MM.1S (cell line): ENCODE data around the gene MUSK.

Experiments used
- DNase-seq: peaks from one replicate; pipeline ENCODE4 v3.0.0-alpha.2; 2015
- H2AFZ ChIP-seq: fragments of 300-600 bp; sonication (generic); 2 replicates; pipeline ENCODE4 v1.6.0; 2016; ENCODE audit warnings: antibody characterized with exemption, low read length
- H3F3A ChIP-seq: fragments of 300-600 bp; sonication (generic); 2 replicates; pipeline ENCODE4 v1.6.1; 2016; ENCODE audit warnings: mild to moderate bottlenecking, antibody characterized with exemption, low read length, moderate library complexity, mixed read lengths; ENCODE audit not compliant: insufficient read depth
- H3K27ac ChIP-seq: fragments of 300-600 bp; sonication (generic); 2 replicates; pipeline ENCODE4 v1.5.1; 2016; ENCODE audit warnings: mild to moderate bottlenecking, low read length
- H3K27me3 ChIP-seq: fragments of 300-600 bp; sonication (generic); replicated peaks from 2 replicates; pipeline ENCODE4 v1.6.0; 2016; ENCODE audit warnings: low read length; ENCODE audit not compliant: insufficient read depth
- H3K36me3 ChIP-seq: fragments of 300-600 bp; sonication (generic); replicated peaks from 2 replicates; pipeline ENCODE4 v1.6.1; 2016; ENCODE audit warnings: mild to moderate bottlenecking, low read length, mixed read lengths; ENCODE audit not compliant: insufficient read depth
- H3K4me1 ChIP-seq: fragments of 300-600 bp; sonication (generic); 2 replicates; pipeline ENCODE4 v1.6.1; 2016; ENCODE audit warnings: low read length, mixed read lengths
- H3K4me2 ChIP-seq: fragments of 300-600 bp; sonication (generic); 2 replicates; pipeline ENCODE4 v1.6.0; 2016; ENCODE audit warnings: low read depth, low read length
- H3K4me3 ChIP-seq: fragments of 300-600 bp; sonication (generic); 2 replicates; pipeline ENCODE4 v1.5.1; 2016; ENCODE audit warnings: low read length, mixed read lengths
- H3K79me2 ChIP-seq: fragments of 300-600 bp; sonication (generic); 2 replicates; pipeline ENCODE4 v1.6.1; 2016; ENCODE audit warnings: mixed run types, low read length, mixed read lengths
- H3K9ac ChIP-seq: fragments of 300-600 bp; sonication (generic); 2 replicates; pipeline ENCODE4 v1.6.1; 2016; ENCODE audit warnings: low read length, mixed read lengths
- H3K9me2 ChIP-seq: fragments of 300-600 bp; sonication (generic); replicated peaks from 2 replicates; pipeline ENCODE4 v1.6.1; 2016; ENCODE audit warnings: mild to moderate bottlenecking, low read length, mixed read lengths; ENCODE audit not compliant: insufficient read depth
- H3K9me3 ChIP-seq: fragments of 300-600 bp; sonication (generic); replicated peaks from 2 replicates; pipeline ENCODE4 v1.6.1; 2016; ENCODE audit warnings: mild to moderate bottlenecking, low read length, mixed read lengths; ENCODE audit not compliant: insufficient read depth
- H4K20me1 ChIP-seq: fragments of 300-600 bp; sonication (generic); 2 replicates; pipeline ENCODE4 v1.6.1; 2016; ENCODE audit warnings: mild to moderate bottlenecking, low read length, moderate library complexity, mixed read lengths; ENCODE audit not compliant: insufficient read depth
- EZH2 ChIP-seq: fragments of 300-600 bp; sonication (generic); optimal IDR thresholded peaks from 2 replicates; pipeline ENCODE3; 2017; ENCODE audit warnings: low read depth, mild to moderate bottlenecking, antibody characterized with exemption, low read length, mixed read lengths
- EZH2phosphoT487 ChIP-seq: fragments of 300-600 bp; sonication (generic); IDR thresholded peaks from 2 replicates; pipeline ENCODE4 v1.6.1; 2018; ENCODE audit warnings: antibody characterized with exemption, low read length
- TF ChIP-seq, protein P1 (sequence below): fragments of 300-600 bp; sonication (generic); IDR thresholded peaks from 2 replicates; pipeline ENCODE4 v1.5.1; 2016; ENCODE audit warnings: antibody characterized with exemption, low read length, mixed read lengths

MUSK gene

DNA sequence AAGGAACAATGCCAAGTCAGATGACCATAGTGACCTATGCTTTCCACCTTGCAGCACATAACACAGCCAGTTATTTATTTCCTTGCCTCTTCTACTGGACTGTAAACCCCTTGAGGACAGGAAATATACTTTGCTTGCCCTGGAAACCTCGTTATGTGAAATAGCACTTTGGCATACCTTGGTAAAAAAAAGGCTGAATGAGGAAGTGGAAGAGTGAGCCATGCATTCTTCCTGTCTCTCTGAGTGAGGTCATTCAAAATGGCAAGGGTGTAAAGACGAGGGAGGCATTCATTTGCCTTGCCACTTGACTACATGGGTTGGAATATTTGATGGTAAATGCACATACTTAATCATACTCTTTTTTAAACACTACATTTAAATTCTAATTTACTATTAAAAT is 46.2 kb upstream of the MUSK start:
- H3K9me2 ChIP-seq: no peaks in the 10 kb centered on the region
- no peak overlapping the region for H3K9ac ChIP-seq
- H3K4me3 ChIP-seq: no peak overlapping the region
- H3K27me3 ChIP-seq: no peaks in the 10 kb centered on the region
- no peak overlapping the region for H3K4me2 ChIP-seq
- H4K20me1 ChIP-seq: no peaks in the 10 kb centered on the region
- TF ChIP-seq EZH2phosphoT487: no peak
- TF ChIP-seq, protein P1, sequence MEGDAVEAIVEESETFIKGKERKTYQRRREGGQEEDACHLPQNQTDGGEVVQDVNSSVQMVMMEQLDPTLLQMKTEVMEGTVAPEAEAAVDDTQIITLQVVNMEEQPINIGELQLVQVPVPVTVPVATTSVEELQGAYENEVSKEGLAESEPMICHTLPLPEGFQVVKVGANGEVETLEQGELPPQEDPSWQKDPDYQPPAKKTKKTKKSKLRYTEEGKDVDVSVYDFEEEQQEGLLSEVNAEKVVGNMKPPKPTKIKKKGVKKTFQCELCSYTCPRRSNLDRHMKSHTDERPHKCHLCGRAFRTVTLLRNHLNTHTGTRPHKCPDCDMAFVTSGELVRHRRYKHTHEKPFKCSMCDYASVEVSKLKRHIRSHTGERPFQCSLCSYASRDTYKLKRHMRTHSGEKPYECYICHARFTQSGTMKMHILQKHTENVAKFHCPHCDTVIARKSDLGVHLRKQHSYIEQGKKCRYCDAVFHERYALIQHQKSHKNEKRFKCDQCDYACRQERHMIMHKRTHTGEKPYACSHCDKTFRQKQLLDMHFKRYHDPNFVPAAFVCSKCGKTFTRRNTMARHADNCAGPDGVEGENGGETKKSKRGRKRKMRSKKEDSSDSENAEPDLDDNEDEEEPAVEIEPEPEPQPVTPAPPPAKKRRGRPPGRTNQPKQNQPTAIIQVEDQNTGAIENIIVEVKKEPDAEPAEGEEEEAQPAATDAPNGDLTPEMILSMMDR: no peak
- no peak for TF ChIP-seq EZH2
- no peaks in the 10 kb centered on the region for H3K9me3 ChIP-seq
- no peaks in the 10 kb centered on the region for H3K4me1 ChIP-seq
- no peaks in the 10 kb centered on the region for H3K79me2 ChIP-seq
- no peaks in the 10 kb centered on the region for H3F3A ChIP-seq
- DNase-seq: no peak
- H3K36me3 ChIP-seq: no peaks in the 10 kb centered on the region
- no peak overlapping the region for H3K27ac ChIP-seq
- no peak overlapping the region for H2AFZ ChIP-seq

DNA sequence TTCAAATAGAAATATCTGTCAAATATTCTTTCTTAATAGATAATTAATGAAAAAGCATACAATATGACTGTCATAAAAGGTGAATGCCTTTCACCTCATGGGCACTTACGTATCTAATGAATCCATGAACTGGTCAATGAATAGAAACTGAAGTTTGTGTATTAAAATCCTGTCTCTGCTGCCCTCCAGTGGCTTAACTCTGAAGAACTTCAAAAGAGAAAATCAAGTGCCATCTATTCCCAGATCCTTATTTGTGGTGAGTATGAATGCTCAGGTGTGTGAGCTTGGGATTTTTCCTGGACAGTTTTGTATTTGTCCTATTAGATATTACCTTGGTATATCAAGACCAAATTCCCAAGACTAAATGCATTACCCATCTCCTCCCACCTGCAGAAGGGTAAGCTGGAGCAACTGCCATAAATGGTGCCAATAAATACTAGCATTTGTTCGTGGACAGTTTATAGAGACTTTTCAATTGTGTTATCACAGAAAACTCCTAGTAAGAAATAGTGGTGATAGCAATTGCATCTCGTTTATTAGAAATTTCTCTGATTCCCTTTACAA is 45.0 kb upstream of the MUSK start:
- Histone ChIP-seq H3K79me2 (no peaks in the 10 kb centered on the region), H3K4me2 (no peak overlapping the region), H3F3A (no peaks in the 10 kb centered on the region), H3K27me3 (no peaks in the 10 kb centered on the region), H3K4me3 (no peak overlapping the region), H4K20me1 (no peaks in the 10 kb centered on the region), H3K36me3 (no peaks in the 10 kb centered on the region), H3K9ac (no peak overlapping the region), H3K27ac (no peak overlapping the region), H3K9me3 (no peaks in the 10 kb centered on the region), H2AFZ (no peak overlapping the region), H3K4me1 (no peaks in the 10 kb centered on the region), H3K9me2 (no peaks in the 10 kb centered on the region)
- TF ChIP-seq, protein P1: peak; percentile 67
- no peak for TF ChIP-seq EZH2phosphoT487
- peak; percentile 66 for DNase-seq

DNA sequence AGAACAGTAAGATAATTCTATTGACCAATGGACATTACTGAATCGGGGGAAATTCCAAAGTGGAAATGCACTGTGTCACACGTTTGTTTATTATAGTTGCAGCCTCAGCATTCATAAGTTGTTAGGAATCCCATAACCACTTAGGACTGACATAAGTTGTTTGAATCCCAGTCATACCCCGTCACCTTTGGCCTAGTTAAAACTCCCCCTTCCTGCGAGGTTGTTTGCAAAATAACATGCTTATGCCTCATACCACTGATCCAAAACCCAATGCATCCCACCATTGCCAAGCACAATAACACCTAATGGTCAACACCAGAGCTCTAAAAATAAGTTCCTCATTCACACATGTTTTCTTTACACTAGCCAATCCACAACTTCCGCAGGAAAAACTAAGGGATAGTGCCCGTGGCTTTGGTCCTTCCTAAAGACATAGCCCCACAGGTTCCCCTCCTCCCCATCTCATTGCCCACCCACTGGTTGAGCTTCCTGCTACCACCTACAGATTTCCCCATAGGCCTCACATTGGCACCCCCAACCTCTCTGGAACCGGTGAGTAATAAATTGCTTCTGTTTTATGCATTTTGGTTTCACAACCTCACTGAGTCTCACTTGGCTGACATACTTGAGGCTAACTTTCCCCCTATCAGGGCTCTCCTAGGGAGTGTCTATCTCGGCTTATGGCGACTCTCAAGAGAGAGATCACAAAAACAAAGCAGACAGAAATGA is 42.3 kb upstream of the MUSK start:
- no peak overlapping the region for H3K27ac ChIP-seq
- no peak overlapping the region for H2AFZ ChIP-seq
- no peaks in the 10 kb centered on the region for H3K9me3 ChIP-seq
- no peaks in the 10 kb centered on the region for H3K27me3 ChIP-seq
- DNase-seq: no peak
- H3F3A ChIP-seq: no peaks in the 10 kb centered on the region
- H3K4me2 ChIP-seq: no peak overlapping the region
- TF ChIP-seq EZH2phosphoT487 (no peak), EZH2 (no peak)
- TF ChIP-seq, protein P1: no peak
- H3K36me3 ChIP-seq: no peaks in the 10 kb centered on the region
- H3K79me2 ChIP-seq: no peaks in the 10 kb centered on the region
- no peaks in the 10 kb centered on the region for H4K20me1 ChIP-seq
- no peak overlapping the region for H3K9ac ChIP-seq
- no peaks in the 10 kb centered on the region for H3K4me1 ChIP-seq
- no peaks in the 10 kb centered on the region for H3K9me2 ChIP-seq
- no peak overlapping the region for H3K4me3 ChIP-seq
